ENCODE results near the gene DNPEP. TPM values are rescaled to one million over a fixed set of nuclear protein-coding genes. Genes with fewer than 3 reads are reported as not detected.

The DNPEP gene
- total and polyA plus RNA-seq, 8 donors: 21.0 to 89.4 (median 27.3) TPM

- Histone ChIP-seq H3K27me3 (peaks cover 0 to 5% (median 0%) of the 10 kb centered on the region in 4 donors), H3K9me3 (no peaks in the 10 kb centered on the region), H3K36me3 (no peaks in the 10 kb centered on the region), H3K27ac (no peak within 1 kb of the TSS), H3K4me3 (peak within 1 kb of the TSS in 1 of 4 donors; percentile 23), H3K4me1 (no peaks in the 10 kb centered on the region)
- no peak for TF ChIP-seq CTCF (IDR thresholded peaks at IDR 0.05)
- no peak for FAIRE-seq
- intact Hi-C loops (cut with DNase I): no loop called here
- WGBS, 2 donors: 13 to 20% methylated on average over 45 to 77 of the region's 77 CpGs
- ATAC-seq: peak; percentile 24 to 69 (median 40)
- DNase-seq: no peak
Measured at GRCh38 chr2:219434718-219435525, 47.2 kb upstream of the DNPEP start, which contains the start of gene SPEG. Gene SPEG (plus strand): TSS chr2:219434843. CDS start chr2:219434978, 135 bp downstream.

- intact Hi-C loops (cut with DNase I): no loop called here
- Histone ChIP-seq H3K27me3 (peaks cover 0 to 5% (median 0%) of the 10 kb centered on the region in 4 donors), H3K27ac (no peak overlapping the region), H3K4me3 (no peak overlapping the region), H3K36me3 (no peaks in the 10 kb centered on the region), H3K4me1 (no peaks in the 10 kb centered on the region), H3K9me3 (no peaks in the 10 kb centered on the region)
- TF ChIP-seq CTCF (IDR thresholded peaks at IDR 0.05): no peak
- no peak for FAIRE-seq
- WGBS, 2 donors: 49 to 55% methylated on average over 9 of the region's 9 CpGs
- no peak for DNase-seq
- ATAC-seq: no peak
Measured at GRCh38 chr2:219434468-219434717, 46.7 kb upstream of the DNPEP start.

DNA sequence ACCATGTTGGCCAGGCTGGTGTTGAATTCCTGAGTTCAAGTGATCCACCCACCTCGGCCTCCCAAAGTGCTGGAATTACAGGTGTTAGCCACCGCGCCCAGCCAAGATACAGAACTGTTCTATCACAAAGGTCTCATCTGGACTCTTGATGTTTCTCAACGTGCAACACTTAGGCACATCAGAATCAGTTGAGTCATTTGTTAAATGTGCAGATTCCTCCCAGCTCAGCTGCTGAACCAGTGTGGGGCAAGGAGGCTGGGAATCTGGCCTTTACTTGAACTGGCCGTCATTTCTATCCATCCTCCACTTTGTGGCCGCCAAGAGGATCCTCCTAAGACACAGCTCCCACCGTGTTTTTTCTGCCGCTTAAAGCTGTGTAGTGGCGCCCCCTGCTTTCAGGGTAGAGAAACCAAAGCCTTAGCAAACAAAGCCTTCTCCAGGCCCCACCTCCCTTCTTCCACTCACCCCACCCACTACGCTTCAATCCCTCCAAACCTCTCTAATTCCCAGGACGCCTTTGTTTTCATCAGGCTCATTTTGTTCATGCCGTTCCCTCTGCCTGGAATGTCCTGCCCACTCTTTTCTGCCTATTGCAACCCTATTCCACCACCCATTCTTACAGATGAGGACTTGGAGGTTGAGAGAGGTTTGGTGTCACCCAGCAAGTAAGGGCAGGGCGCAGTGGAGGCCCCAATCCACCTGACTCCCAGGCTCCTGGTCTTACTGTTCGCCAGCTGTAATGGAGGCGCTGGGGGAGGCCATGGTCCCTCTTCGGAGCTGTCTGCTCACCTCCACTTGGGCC is 46.2 kb upstream of the DNPEP start:
- H3K36me3 ChIP-seq: no peaks in the 10 kb centered on the region
- H3K4me3 ChIP-seq: no peak overlapping the region
- no peak for TF ChIP-seq CTCF (IDR thresholded peaks at IDR 0.05)
- no peak for ATAC-seq
- no peak for FAIRE-seq
- peaks cover 0 to 5% (median 0%) of the 10 kb centered on the region in 4 donors for H3K27me3 ChIP-seq
- intact Hi-C loops (cut with DNase I): no loop called here
- DNase-seq: no peak
- no peak overlapping the region for H3K27ac ChIP-seq
- WGBS, 2 donors: 79 to 81% methylated on average over 16 of the region's 16 CpGs
- no peaks in the 10 kb centered on the region for H3K9me3 ChIP-seq
- H3K4me1 ChIP-seq: no peaks in the 10 kb centered on the region

GRCh38 chr2:219430633-219431615 is 43.2 kb upstream of the DNPEP start:
- ATAC-seq: peak in 3 of 4 donors; percentile 68 to 78 (median 77)
- intact Hi-C loops (cut with DNase I): no loop called here
- Histone ChIP-seq H3K36me3 (no peaks in the 10 kb centered on the region), H3K27me3 (peaks cover 0 to 5% (median 0%) of the 10 kb centered on the region in 4 donors), H3K4me3 (no peak overlapping the region), H3K9me3 (no peaks in the 10 kb centered on the region), H3K27ac (no peak overlapping the region), H3K4me1 (no peaks in the 10 kb centered on the region)
- no peak for DNase-seq
- FAIRE-seq: no peak
- no peak for TF ChIP-seq CTCF (IDR thresholded peaks at IDR 0.05)
- WGBS, 2 donors: 54 to 57% methylated on average over 9 of the region's 9 CpGs

Data from pancreas (tissue), 10 donors.